ENCODE results near the gene RALGAPA1.

- TF ChIP-seq CTCF (IDR thresholded peaks at IDR 0.05; ENCODE audit: poor library complexity, severe bottlenecking) (no peak), MXI1 (conservative IDR thresholded peaks at IDR 0.05; ENCODE audit: poor library complexity, severe bottlenecking) (no peak), SMC3 (conservative IDR thresholded peaks at IDR 0.05; ENCODE audit: poor library complexity) (no peak), EP300 (conservative IDR thresholded peaks at IDR 0.05; ENCODE audit: poor library complexity, severe bottlenecking) (no peak), EZH2 (IDR thresholded peaks at IDR 0.05; ENCODE audit: borderline replicate concordance, insufficient read depth, low read length, poor library complexity, severe bottlenecking) (no peak), RAD21 (conservative IDR thresholded peaks at IDR 0.05) (no peak)
- TF ChIP-seq, protein P1, sequence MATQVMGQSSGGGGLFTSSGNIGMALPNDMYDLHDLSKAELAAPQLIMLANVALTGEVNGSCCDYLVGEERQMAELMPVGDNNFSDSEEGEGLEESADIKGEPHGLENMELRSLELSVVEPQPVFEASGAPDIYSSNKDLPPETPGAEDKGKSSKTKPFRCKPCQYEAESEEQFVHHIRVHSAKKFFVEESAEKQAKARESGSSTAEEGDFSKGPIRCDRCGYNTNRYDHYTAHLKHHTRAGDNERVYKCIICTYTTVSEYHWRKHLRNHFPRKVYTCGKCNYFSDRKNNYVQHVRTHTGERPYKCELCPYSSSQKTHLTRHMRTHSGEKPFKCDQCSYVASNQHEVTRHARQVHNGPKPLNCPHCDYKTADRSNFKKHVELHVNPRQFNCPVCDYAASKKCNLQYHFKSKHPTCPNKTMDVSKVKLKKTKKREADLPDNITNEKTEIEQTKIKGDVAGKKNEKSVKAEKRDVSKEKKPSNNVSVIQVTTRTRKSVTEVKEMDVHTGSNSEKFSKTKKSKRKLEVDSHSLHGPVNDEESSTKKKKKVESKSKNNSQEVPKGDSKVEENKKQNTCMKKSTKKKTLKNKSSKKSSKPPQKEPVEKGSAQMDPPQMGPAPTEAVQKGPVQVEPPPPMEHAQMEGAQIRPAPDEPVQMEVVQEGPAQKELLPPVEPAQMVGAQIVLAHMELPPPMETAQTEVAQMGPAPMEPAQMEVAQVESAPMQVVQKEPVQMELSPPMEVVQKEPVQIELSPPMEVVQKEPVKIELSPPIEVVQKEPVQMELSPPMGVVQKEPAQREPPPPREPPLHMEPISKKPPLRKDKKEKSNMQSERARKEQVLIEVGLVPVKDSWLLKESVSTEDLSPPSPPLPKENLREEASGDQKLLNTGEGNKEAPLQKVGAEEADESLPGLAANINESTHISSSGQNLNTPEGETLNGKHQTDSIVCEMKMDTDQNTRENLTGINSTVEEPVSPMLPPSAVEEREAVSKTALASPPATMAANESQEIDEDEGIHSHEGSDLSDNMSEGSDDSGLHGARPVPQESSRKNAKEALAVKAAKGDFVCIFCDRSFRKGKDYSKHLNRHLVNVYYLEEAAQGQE (IDR thresholded peaks at IDR 0.05; ENCODE audit: borderline replicate concordance) = no peak
Measured at GRCh38 chr14:35844494-35844893, 35.4 kb upstream of the RALGAPA1 start.

Data from neural cell (in vitro differentiated cells).